Superior temporal gyrus (tissue), 1 donor: ENCODE data around the gene AGPAT1.
"Not testable (repeated sequence)": the region's sequence is repeated elsewhere in the genome, so short reads cannot be mapped to it uniquely, and the experiment has no call there.

Experiments
- DNase-seq: peaks from one replicate; pipeline ENCODE4 v3.0.0-alpha.2; 2016; ENCODE audit errors: extremely low spot score

The AGPAT1 gene, protein sequence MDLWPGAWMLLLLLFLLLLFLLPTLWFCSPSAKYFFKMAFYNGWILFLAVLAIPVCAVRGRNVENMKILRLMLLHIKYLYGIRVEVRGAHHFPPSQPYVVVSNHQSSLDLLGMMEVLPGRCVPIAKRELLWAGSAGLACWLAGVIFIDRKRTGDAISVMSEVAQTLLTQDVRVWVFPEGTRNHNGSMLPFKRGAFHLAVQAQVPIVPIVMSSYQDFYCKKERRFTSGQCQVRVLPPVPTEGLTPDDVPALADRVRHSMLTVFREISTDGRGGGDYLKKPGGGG

DNA sequence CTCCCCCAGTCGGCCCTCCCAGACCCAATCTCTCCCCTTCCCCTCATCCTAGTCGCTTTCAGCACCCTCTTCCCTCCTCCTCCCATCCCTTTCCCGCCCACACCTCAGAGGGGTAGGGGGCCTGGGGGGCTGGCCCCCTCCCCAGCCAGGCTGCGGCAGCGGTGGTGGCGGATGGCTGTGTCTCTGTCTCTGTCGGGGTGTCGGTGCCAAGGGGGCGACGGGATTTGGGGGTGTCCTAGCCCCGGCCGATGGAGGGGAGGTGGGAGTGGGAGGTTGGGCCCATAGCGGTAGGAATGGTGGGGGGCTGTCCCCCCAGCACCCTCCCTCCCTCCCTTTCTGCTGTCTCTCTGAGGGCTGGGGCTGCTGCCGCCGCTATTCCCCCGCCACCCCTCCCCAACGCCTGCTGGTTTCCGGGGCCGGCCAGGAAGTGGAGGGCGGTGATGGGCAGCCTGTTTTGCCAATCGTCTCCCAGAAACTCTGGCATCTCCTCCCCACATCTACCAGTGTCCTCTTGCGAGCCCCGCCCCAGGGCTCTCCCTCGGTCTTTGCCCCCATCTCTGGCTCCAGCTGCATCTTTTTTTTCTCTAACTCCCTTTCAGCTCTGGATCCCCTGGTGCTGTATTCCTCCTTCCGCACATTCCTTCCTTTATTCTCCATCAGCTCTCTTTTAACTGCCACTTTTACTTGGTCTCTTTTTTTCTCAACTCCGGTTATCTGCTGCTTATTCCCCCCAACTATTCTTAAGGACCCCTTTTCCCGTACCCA, at the start of gene AGPAT1:
Gene AGPAT1 (minus strand): TSS at position 374 of the 765 bp plus-strand sequence. CDS start 4,588 bp downstream, outside the sequence.
- DNase-seq = peak; percentile 98

DNA sequence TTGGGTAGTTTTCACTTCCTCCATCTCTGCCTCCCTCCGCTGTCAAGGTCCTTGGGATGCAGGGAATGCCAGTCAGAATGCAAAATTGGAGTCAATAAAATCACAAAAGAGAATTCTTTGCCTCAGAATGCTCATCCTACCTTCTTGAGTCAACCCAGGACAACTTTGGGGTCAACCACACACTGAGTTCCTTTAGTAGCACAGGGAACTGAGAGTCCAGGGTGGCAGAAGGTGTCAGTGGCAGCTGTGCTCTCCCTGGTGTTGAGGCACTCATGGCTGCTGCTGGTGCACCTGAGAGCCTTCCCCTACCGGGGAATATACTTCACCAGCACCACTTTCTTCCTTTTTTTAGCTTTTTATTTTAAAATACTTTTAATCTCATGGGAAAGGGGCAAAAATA, 48.8 kb upstream of the AGPAT1 start:
- DNase-seq = no peak

DNA sequence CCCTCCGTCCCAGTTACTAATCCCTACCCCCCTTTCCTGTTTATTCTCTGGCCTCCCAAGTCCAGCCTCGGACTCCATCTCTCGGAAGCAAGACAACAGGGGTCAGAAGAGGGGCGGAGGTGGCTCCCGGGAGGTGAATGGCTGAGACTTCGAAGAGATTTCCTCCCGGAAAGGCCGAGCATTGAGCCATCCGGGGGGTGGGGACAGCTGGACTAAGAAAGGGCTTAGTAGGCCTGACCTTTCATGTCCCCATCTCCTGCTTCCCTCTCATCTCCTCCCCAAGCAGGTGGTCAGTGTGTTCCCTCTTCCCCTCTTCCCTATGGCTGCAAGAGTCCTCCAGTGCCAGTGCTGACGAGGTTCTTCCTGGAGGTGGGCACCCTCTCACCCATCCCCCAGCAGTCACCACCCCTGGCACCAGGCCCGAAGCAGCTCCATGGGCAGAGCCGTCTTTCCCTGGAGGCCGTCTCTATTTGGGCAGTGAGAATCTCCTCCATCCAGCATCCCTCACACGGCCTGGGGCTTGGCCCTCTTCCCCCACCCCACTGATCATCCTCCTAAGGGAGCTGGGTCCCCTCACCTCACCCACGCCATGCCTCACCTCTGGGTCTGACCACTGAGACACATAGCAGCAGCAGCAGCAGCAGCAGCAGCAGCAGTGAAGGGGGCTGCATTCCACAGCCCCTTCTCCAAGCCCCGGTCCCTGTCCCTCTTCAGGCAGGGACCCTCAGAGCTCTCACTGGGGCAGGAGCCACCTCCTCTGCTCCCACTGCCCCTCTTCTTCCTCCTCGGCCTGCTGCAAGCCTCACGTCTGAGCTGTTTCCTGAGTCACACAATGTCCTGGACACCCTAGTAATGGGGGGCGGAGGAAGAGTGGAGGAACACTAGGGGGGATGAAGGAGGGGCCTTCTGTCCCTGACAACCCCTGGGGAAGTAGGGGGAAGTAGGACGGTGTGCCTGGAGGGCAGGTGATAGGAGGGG, 47.7 kb upstream of the AGPAT1 start, which contains the start of gene NOTCH4:
Gene NOTCH4 (minus strand): TSS at position 810 of the 978 bp plus-strand sequence. CDS start 139 bp downstream, at position 671.
- no peak for DNase-seq

DNA sequence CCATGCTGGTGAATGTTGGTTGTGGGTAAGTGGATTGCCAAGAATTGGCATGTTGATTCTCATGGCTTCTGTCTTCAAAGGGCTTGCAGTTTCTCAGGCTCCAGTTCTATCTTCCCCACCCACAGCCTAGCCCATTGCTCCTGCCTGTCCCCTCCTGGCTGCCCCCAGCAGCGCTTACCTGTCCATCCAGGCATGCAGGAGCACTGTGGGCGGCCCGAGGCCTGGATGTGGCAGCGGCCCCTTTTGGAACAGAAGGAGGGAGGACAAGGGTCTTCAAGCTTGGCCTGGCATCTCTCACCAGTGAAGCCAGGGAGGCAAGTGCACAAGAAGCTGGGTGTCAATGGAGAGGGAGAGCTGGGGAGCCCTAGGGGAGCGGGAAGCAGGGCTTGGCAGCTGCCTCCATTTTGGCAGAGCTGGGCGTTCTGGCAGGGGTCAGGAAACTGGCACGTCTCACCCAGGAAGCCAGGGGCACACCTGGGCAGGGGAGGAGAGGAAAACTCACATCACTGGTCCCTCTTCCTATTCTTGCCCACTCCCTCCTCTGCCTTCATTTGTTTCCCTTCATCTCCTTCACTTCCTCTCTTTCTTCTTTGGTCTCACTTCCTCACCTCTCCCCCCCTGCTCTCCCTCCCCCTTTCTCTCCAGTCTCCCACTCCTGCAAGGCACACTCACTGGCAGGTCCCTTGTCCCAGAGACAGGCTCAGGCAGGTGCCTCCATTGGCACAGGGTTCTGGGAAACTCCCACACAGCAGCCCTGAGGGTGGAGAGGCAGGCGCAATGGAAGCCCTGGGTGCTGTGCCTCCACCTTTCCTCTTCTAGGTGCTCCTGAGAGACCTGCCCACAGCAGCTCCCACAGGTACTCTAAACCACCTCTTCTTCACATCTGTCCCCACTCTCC, 46.7 kb upstream of the AGPAT1 start:
- no peak for DNase-seq

DNA sequence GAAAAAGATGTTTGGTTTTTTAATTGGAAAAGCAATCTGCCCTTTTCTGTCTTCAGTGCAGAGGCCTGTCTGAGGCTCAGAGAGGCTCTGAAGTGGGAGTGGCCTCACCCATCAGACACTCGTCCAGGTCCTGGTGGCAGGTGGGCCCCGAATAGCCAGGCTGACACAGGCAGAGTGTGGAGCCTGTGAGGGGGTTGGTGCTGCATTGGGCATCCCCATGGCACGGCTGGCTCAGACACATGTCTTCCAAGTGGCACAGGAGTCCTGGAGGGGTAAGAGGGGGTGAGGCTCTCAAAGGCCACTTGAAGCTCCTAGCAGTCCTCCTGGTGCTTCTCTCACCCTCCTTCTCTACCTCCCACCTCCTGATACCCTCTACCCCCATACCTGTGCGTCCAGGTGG, 44.1 kb upstream of the AGPAT1 start:
- DNase-seq = no peak

DNA sequence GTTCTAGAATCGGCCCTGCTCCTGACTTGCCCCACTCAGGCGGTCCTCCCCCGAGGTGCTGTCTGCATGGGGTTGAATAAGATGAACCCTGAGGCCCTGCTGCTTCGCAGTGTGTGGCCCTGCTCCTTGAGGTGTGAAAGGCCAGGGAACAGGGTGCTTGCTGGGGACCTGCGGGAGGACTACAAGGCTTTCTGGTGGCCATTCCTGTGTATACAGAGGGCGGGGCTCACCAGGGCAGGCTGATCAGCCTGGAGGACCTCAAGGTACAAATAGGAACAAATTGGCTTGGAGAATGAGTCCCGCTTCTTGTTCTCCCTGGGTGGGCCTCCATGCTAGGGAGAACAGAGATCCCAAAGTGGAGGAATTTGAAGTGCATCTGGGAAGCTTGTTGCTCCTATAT, 42.3 kb upstream of the AGPAT1 start:
- no peak for DNase-seq

DNA sequence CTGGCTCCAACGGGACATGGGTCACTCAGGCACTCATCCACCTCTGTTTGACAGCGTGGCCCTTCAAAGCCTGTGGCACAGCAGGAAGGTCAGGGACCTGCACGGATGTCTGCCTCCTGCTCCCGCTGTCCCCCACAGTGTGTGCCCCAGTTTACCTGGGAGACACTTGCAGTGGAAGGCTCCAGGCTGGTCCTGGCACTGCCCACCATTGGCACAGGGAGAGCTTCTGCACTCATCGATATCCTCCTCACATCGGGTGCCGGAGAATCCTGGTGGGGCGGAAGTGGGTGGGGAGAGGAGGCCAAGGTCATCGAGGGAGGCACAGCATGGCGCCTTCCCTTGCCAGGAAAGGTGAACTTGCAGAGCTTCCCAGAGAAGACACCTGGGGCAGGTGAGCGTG, 41.1 kb upstream of the AGPAT1 start:
- DNase-seq = no peak

DNA sequence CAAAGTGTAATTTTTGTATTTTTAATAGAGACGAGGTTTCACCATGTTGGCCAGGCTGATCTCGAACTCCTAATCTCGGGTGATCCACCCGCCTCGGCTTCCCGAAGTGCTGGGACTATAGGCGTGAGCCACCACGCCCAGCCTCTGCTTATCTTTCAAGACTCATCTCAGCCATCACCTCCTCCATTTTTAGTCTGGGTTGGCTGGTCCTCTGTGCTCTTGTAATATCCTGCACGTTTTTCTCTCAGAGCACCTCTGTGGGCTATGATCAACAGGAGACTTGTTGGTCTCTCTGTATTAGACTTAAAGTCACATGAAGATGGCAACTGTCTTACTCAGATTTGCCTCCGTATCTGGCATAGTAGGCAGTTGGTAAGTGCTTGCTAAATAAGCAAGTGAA, 40.4 kb upstream of the AGPAT1 start:
- no peak for DNase-seq

DNA sequence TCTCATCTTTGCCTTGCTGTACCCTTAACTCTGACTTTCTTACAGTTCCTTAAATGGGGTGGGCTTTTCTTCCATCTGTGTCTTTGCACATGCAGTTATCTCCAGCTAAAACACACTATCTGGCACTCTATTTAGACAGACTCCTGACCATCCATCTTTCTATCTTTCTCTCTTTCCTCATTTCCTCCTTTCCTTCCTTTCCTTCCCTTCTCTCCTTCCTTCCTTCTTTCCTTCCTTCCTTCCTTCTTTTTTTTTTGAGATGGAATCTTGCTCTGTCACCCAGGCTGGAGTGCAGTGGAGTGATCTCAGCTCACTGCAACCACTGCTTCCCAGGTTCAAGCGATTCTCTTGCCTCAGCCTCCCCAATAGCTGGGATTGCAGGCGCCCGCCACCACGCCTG, 39.7 kb upstream of the AGPAT1 start:
- DNase-seq = no peak

DNA sequence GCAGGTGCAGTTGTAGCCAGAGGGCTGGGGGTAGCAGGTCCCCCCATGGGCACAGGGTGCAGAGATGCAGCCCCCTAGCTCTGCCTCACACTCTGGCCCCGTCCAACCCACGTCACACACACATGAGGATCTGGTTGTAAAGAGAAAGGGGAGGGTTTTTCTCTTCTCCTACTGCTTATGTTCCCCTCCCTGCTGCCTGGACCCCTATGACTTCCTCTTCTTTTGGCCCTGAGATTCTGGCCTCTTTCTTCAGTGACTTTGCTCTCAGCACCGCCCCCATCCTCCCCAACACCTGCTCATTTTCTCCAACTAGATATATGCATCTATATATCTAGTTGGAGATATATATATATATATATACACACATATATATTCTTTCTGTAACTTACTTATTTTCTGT, 38.2 kb upstream of the AGPAT1 start:
- DNase-seq = no peak

DNA sequence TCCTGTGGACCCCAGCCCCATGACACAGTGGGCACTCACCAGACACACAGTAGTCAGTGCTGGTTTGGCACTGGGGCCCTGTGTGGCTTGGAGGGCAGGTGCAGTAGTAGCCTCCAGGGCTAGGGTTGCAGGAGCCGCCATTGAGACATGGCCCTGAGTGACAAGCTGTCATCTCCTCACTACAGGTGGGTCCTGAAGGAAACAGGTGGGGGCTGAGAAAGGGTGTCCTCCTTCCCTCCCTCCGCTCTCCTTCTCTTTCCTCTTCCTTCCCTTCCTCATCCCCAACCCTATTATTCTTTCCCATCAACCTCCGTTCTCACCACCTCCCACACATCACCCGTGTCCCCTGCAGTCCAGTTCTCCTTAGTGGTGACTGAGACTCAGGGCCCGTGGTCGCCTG, 37.8 kb upstream of the AGPAT1 start:
- no peak for DNase-seq

DNA sequence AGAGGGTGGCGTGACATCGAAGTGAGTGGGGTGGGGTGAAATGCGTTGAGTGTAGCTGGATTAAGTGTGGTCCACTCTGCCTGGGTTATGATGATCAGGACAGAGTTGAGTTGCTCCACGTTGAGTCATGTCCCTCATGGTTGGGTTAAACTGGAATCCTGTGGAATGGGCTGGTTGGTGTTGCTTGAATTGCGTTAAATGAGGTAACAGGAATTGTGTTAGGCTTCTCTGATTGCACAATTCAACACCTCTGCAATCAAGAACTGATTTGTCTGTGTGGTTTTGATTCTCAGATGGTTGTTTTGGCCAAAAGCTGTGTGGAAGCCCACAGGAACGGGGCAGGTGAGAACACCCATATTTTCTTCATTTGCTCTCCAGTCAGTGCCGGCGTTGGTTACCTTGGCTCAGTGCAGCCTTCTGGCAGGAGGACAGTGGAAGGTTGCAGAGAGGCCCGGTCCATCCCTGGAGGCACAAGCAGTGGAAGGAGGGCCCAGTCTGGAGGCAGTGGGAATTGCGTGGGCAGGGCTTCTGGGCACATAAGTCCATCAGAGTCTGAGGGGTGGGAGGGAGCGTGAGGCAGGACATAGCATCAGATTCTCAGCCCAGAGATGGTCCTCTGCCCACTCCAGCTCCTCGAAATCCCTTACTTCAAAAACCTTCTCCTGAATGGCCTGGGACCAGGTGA, 36.3 kb upstream of the AGPAT1 start:
- no peak for DNase-seq

DNA sequence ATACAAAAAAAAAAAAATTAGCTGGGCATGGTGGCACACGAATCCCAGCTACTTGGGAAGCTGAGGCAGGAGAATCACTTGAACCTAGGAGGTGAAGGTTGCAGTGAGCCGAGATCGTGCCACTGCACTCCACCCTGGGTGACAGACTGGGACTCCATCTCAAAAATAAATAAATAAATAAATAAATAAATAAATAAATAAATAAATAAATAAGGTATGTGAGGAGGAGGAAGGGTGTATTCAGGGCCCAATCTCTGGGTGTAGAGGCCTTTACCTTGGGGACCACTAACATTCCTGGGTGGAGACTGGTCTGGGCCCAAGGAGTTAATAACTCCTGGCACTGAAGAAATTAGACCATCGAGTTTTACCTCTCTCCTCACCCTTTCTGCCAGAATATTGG, 35.5 kb upstream of the AGPAT1 start:
- DNase-seq = not testable (repeated sequence)

DNA sequence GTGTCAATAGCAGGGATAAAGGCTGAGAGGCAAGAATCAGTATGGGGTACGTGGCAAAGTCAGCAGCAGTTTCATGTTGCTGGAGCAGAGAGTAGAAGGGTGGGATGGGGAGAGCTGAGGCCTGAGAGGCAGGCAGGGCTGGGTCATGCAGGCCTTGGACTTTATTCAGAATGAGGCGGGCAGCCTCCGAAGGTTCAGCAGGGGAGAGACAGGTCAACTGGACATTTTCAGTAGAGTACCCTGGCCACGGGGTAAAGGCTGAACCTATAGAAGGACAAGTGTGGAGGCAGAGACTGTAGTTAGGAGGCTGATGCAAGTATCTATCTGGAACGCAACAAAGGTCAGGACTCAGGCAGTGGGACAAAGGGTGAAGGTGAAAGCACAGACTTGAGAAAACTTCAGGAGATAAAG, 34.3 kb upstream of the AGPAT1 start:
- no peak for DNase-seq

DNA sequence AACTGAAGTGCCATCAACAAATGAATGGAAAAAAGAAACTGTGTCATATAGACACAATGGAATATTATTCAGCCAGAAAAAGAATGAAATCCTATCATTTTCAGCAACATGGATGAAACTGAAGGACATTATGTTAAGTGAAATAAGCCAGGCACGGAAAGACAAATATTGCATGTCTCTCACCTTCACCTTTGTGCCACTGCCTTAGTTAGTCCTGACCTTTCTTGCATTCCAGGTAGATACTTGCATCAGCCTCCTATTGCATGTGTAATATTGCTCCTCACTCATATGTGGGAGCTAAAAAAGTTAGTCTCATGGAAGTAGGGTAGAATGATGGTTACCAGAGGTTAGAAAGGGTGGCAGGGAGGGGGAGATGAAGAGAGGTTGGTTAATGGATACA, 33.1 kb upstream of the AGPAT1 start:
- DNase-seq = no peak

DNA sequence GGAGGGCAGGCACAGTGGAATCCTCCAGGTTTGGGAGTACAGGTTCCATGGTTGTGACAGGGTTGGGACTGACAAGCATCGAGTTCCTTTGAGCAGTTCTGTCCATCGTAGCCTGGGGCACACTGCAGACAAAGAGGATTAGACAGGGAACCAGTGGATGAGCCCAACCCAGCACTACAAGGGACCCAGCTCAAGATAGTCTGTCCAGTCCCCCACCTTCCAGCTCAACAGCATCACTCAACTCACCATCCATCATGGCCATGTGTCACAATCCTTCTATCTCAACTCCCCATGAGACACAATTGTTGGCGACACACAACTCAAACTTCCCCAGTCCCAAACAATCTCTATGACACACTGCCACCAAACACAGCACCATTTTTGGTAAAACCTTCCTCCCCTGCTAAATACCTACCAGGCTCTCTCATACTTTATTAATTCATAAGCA, 28.4 kb upstream of the AGPAT1 start:
- no peak for DNase-seq

DNA sequence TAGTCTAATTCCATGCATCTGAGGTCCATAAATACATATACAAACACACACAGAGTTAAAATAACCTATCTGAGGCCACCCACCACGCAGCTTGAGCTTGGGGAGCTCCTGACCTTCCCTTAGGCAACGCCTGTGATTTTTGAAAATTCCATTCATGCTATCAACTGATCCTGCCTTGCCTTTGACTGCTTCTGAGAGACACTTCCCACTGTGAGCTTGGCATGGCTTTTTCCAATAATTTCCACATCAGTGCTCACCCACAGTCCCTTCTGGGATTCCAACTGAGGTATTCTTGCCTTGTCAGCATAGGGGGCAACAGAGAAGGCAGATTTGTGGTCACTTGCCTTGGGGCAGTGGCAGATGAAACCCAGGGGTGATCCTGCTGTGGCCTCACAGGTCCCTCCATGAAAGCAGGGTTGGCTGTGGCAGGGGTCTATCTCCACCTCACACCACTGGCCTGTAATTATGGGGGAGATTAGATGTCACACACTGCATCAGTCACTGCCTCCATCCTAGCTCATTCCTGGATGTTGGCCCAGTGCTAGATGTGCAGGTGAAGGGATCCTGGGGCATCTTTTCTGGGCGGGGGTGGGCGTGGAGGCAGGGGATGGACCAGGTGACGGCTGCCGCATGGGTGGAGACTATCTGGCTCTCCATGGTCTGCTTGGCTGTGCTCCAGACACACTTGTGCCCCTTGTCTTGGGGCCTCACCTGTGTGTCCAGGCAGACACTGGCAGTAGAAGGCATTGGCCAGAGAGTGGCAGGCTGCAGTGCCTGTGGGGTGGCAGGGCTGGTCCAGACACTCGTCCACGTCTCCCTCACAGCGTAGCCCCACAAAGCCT, 27.8 kb upstream of the AGPAT1 start:
- no peak for DNase-seq

DNA sequence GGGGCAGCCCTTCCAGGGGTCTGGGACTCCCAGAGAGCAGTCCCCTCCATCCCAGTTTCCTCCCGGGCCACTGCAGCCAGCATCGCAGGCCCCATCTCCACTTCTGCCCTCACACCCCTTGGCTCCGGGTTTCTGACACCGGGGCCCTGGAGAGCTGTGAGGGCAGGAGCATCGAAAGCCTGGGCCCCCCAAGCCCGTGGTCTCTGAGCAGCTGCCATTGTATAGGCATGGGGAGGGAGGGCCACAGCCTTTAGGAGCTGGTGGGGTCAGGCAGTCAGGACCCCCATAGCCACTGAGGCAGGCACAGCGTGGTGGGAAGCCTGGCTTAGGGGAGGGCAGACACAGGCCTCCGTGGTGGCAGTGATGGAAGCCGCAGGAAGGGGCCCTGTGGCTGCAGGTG, 26.3 kb upstream of the AGPAT1 start:
- DNase-seq = no peak

DNA sequence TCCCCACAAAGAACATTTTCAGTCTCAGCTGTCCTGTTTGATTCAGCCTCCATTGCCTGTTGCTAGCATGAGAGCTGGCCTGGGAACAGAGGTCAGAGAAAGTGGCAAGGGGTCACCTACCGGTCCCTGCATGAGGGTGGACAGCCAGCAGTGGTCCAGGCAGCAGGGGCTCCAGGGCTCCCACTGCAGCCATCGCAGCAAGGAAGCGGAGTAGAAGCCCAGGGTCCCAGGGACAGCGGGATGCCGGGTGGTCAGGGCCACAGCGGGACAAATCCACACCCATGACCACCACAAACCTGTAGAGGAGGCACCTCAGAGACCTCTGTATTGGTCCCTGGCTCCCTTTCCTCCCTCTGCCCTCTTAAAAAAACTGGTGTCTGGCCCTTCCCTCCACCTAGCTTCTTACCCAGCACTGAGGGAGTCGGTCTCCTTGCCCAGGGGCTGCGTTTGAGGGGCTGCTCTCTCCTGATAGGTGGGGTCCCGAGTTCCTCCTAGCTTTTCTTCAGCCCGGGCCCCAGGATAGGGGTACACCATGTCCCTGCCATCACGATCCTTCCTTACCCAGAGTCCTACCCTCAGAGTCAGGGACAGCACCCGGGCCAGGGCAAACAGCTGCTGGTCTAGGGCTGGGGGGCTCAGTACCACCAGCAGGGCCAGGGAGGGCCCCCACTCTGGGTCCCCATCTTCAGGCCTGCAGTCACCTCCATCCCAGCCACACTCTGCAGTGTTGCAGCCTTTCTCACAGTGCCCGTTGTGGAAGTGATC, 25.0 kb upstream of the AGPAT1 start:
- DNase-seq = no peak
